ENCODE measurements around the gene DNAH6.

- TF ChIP-seq, protein P1, sequence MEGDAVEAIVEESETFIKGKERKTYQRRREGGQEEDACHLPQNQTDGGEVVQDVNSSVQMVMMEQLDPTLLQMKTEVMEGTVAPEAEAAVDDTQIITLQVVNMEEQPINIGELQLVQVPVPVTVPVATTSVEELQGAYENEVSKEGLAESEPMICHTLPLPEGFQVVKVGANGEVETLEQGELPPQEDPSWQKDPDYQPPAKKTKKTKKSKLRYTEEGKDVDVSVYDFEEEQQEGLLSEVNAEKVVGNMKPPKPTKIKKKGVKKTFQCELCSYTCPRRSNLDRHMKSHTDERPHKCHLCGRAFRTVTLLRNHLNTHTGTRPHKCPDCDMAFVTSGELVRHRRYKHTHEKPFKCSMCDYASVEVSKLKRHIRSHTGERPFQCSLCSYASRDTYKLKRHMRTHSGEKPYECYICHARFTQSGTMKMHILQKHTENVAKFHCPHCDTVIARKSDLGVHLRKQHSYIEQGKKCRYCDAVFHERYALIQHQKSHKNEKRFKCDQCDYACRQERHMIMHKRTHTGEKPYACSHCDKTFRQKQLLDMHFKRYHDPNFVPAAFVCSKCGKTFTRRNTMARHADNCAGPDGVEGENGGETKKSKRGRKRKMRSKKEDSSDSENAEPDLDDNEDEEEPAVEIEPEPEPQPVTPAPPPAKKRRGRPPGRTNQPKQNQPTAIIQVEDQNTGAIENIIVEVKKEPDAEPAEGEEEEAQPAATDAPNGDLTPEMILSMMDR (IDR thresholded peaks at IDR 0.05), result no peak
- TF ChIP-seq POLR2A (IDR thresholded peaks at IDR 0.05), result no peak
- TF ChIP-seq POLR2AphosphoS5 (IDR thresholded peaks at IDR 0.05), result no peak
- no peak for TF ChIP-seq EP300 (IDR thresholded peaks at IDR 0.05; ENCODE audit: low read depth)
Measured at GRCh38 chr2:84788498-84788897, 272.2 kb downstream of the DNAH6 start.

Measured in transverse colon (tissue), 4 donors.